IPS-20b (cell line): ENCODE measurements around the gene TIPRL.
"Not testable (repeated sequence)": the region's sequence is repeated elsewhere in the genome, so short reads cannot be mapped to it uniquely, and the experiment has no call there.

Experiments
- H3K27ac ChIP-seq: one replicate; pipeline ENCODE4 v1.5.1; 2013; ENCODE audit warnings: low read length
- H3K27me3 ChIP-seq: 2 replicates; pipeline ENCODE4 v1.6.1; 2013; ENCODE audit warnings: mild to moderate bottlenecking, low read length, inconsistent platforms; ENCODE audit not compliant: insufficient read depth
- H3K36me3 ChIP-seq: 2 replicates; pipeline ENCODE4 v1.6.1; 2013; ENCODE audit warnings: low read depth, mild to moderate bottlenecking, inconsistent platforms, low read length, moderate library complexity; ENCODE audit not compliant: insufficient read depth
- H3K4me1 ChIP-seq: 2 replicates; pipeline ENCODE4 v1.6.1; 2013; ENCODE audit warnings: mild to moderate bottlenecking, control low read depth, inconsistent platforms, low read length, moderate library complexity; ENCODE audit not compliant: insufficient read depth
- H3K4me3 ChIP-seq: 2 replicates; pipeline ENCODE4 v1.5.1; 2013; ENCODE audit warnings: mild to moderate bottlenecking, low read length, inconsistent platforms
- H3K9ac ChIP-seq: 2 replicates; pipeline ENCODE4 v1.6.1; 2013; ENCODE audit warnings: low read depth, mild to moderate bottlenecking, inconsistent platforms, low read length, moderate library complexity
- H3K9me3 ChIP-seq: 2 replicates; pipeline ENCODE4 v1.6.1; 2013; ENCODE audit warnings: mild to moderate bottlenecking, low read depth, low read length, inconsistent platforms; ENCODE audit not compliant: insufficient read depth

TIPRL gene

GRCh38 chr1:168190403-168190802, 11.6 kb downstream of the TIPRL start:
- H3K4me3 ChIP-seq, result no peak overlapping the region
- no peaks in the 10 kb centered on the region for H3K27me3 ChIP-seq
- H3K9ac ChIP-seq, result no peak overlapping the region
- H3K36me3 ChIP-seq, result peaks cover 28% of the 10 kb centered on the region
- no peaks in the 10 kb centered on the region for H3K4me1 ChIP-seq
- no peaks in the 10 kb centered on the region for H3K9me3 ChIP-seq
- H3K27ac ChIP-seq, result no peak overlapping the region

GRCh38 chr1:168195199-168196135, 16.7 kb downstream of the TIPRL start:
- Histone ChIP-seq H3K9ac (no peak overlapping the region), H3K4me1 (no peaks in the 10 kb centered on the region), H3K36me3 (peaks cover 49% of the 10 kb centered on the region), H3K27ac (no peak overlapping the region), H3K27me3 (no peaks in the 10 kb centered on the region), H3K9me3 (no peaks in the 10 kb centered on the region), H3K4me3 (no peak overlapping the region)

- H3K36me3 ChIP-seq, result peaks cover 34% of the 10 kb centered on the region
- no peak overlapping the region for H3K27ac ChIP-seq
- no peaks in the 10 kb centered on the region for H3K4me1 ChIP-seq
These were observed 20.3 kb downstream of the TIPRL start for GRCh38 chr1:168199056-168199455.

GRCh38 chr1:168202941-168203654, 24.3 kb downstream of the TIPRL start:
- peaks cover 7% of the 10 kb centered on the region for H3K9me3 ChIP-seq
- H3K27ac ChIP-seq, result no peak overlapping the region
- H3K4me3 ChIP-seq, result no peak overlapping the region
- H3K9ac ChIP-seq, result no peak overlapping the region
- H3K27me3 ChIP-seq, result no peaks in the 10 kb centered on the region
- H3K4me1 ChIP-seq, result no peaks in the 10 kb centered on the region
- peaks cover 17% of the 10 kb centered on the region; the same call in 1 of the 2 replicates for H3K36me3 ChIP-seq

More at GRCh38 chr1:168199056-168199455, 20.3 kb downstream of the TIPRL start:
- no peak overlapping the region for H3K4me3 ChIP-seq
- no peak overlapping the region for H3K9ac ChIP-seq
- no peaks in the 10 kb centered on the region for H3K9me3 ChIP-seq
- H3K27me3 ChIP-seq, result no peaks in the 10 kb centered on the region

DNA sequence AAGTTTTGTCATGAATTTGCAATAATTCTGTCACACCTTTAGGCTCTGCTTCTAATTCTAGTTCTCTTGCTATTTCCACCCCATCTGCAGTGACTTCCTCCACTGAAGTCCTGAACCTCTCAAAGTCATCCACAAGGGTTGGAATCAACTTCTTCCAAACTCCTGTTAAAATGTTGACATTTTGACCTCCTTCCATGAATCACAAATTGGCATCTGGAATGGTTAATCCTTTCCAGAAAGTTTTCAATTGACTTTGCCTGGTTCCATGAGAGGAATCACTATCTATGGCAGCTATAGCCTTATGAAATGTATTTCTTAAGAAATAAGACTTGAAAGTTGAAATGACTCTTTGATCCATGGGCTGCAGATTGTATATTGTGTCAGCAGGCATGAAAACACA, 27.3 kb downstream of the TIPRL start:
- Histone ChIP-seq H3K36me3 (no peaks in the 10 kb centered on the region), H3K9ac (no peak overlapping the region), H3K4me1 (no peaks in the 10 kb centered on the region), H3K9me3 (peaks cover 9% of the 10 kb centered on the region), H3K27ac (no peak overlapping the region), H3K4me3 (no peak overlapping the region), H3K27me3 (no peaks in the 10 kb centered on the region)

DNA sequence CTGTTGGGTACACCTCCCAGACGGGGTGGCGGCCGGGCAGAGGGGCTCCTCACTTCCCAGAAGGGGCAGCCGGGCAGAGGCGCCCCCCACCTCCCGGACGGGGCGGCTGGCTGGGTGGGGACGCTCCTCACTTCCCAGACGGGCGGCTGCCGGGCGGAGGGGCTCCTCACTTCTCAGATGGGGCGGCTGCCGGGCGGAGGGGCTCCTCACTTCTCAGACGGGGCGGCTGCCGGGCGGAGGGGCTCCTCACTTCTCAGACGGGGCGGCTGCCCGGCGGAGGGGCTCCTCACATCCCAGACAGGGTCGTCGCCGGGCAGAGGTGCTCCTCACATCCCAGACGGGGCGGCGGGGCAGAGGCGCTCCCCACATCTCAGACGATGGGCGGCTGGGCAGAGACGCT, 28.9 kb downstream of the TIPRL start:
- not testable (repeated sequence) for H3K36me3 ChIP-seq, H3K4me1 ChIP-seq, H3K27ac ChIP-seq, H3K9ac ChIP-seq, H3K27me3 ChIP-seq, H3K4me3 ChIP-seq
- peaks cover 14% of the 10 kb centered on the region for H3K9me3 ChIP-seq

- Histone ChIP-seq H3K4me3 (no peak overlapping the region), H3K4me1 (no peaks in the 10 kb centered on the region), H3K9me3 (peaks cover 14% of the 10 kb centered on the region), H3K36me3 (no peaks in the 10 kb centered on the region), H3K9ac (no peak overlapping the region), H3K27ac (no peak overlapping the region), H3K27me3 (no peaks in the 10 kb centered on the region)
These were observed 31.6 kb downstream of the TIPRL start for GRCh38 chr1:168210312-168210711.

GRCh38 chr1:168213349-168213748, 34.6 kb downstream of the TIPRL start:
- peaks cover 4% of the 10 kb centered on the region; the same call in 1 of the 2 replicates for H3K4me1 ChIP-seq
- no peak overlapping the region for H3K27ac ChIP-seq
- no peaks in the 10 kb centered on the region for H3K36me3 ChIP-seq
- no peaks in the 10 kb centered on the region for H3K27me3 ChIP-seq
- peaks cover 7% of the 10 kb centered on the region; the same call in 1 of the 2 replicates for H3K9me3 ChIP-seq
- no peak overlapping the region for H3K4me3 ChIP-seq
- no peak overlapping the region for H3K9ac ChIP-seq

GRCh38 chr1:168216171-168216570, 37.4 kb downstream of the TIPRL start:
- H3K27ac ChIP-seq, result no peak overlapping the region
- H3K27me3 ChIP-seq, result no peaks in the 10 kb centered on the region
- H3K4me3 ChIP-seq, result no peak overlapping the region
- no peak overlapping the region for H3K9ac ChIP-seq
- peaks cover 4% of the 10 kb centered on the region; the same call in 1 of the 2 replicates for H3K9me3 ChIP-seq
- H3K4me1 ChIP-seq, result peaks cover 8% of the 10 kb centered on the region
- no peaks in the 10 kb centered on the region for H3K36me3 ChIP-seq

DNA sequence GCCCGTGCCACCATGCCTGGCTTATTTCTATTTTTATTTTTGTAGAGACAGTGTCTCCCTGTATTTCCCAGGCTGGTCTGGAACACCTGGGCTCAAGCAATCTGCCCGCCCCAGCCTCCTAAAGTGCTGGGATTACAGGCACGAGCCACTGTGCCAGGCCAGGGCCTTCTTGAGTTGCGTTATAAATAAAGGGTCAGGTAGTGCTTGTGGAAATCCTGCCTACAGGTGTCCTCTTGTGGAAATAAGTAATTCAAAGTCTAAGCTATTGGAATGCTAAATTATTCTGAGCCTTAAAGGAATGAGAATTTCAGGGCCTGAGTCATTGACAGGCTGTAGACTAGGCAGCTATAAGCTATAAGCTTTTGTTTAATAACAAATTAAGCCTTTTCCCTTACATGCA, 38.9 kb downstream of the TIPRL start:
- Histone ChIP-seq H3K36me3 (no peaks in the 10 kb centered on the region), H3K27ac (no peak overlapping the region), H3K4me3 (no peak overlapping the region), H3K9ac (no peak overlapping the region), H3K4me1 (peaks cover 8% of the 10 kb centered on the region), H3K9me3 (no peaks in the 10 kb centered on the region), H3K27me3 (no peaks in the 10 kb centered on the region)

DNA sequence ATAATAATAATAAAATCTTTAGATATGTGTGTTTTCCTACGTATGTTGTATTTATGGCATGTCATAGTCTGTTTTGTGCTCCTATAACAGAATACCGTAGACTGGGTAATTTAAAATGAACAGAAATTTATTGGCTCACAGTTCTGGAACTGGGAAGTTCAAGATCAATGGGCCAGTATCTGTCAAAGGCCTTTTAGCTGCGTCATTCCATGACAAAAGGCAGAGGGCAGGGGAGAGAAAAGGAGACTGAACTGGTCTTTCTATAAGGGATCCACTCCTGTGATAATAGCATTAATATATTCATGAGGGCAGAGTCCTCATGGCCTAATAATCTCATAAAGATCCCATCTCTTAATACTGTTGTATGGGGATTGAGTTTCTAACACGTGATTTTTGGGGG, 39.9 kb downstream of the TIPRL start:
- H3K9me3 ChIP-seq, result no peaks in the 10 kb centered on the region; the same call in 1 of the 2 replicates
- H3K27me3 ChIP-seq, result no peaks in the 10 kb centered on the region
- H3K9ac ChIP-seq, result no peak overlapping the region
- no peaks in the 10 kb centered on the region for H3K36me3 ChIP-seq
- H3K4me3 ChIP-seq, result no peak overlapping the region
- H3K27ac ChIP-seq, result no peak overlapping the region
- peaks cover 8% of the 10 kb centered on the region for H3K4me1 ChIP-seq

- Histone ChIP-seq H3K27me3 (no peaks in the 10 kb centered on the region), H3K4me3 (no peak overlapping the region), H3K9ac (no peak overlapping the region), H3K9me3 (no peaks in the 10 kb centered on the region; the same call in 1 of the 2 replicates), H3K27ac (no peak overlapping the region), H3K4me1 (peaks cover 8% of the 10 kb centered on the region), H3K36me3 (no peaks in the 10 kb centered on the region)
These were observed 41.7 kb downstream of the TIPRL start for GRCh38 chr1:168220470-168220871.
